Effector memory CD4-positive, alpha-beta T cell (primary cell): ENCODE results near the gene ELK4.

Experiments
- DNase-seq, 3 donors: peaks; one replicate each; pipeline ENCODE4 v3.0.0-alpha.2; 2020
- H3K27ac ChIP-seq: 2 replicates; pipeline ENCODE4 v1.7.0; 2013; ENCODE audit warnings: mild to moderate bottlenecking, low read length, moderate library complexity; ENCODE audit not compliant: insufficient read depth, poor library complexity, severe bottlenecking
- H3K27me3 ChIP-seq: replicated peaks from 2 replicates; pipeline ENCODE4 v1.7.0; 2013; ENCODE audit warnings: mild to moderate bottlenecking, low read length; ENCODE audit not compliant: insufficient read depth, control insufficient read depth, poor library complexity, severe bottlenecking
- H3K36me3 ChIP-seq: 2 replicates; pipeline ENCODE4 v1.7.0; 2013; ENCODE audit warnings: mild to moderate bottlenecking, low read length, moderate library complexity; ENCODE audit not compliant: control insufficient read depth, insufficient read depth
- H3K4me1 ChIP-seq: 2 replicates; pipeline ENCODE4 v1.7.0; 2013; ENCODE audit warnings: low read length, mild to moderate bottlenecking; ENCODE audit not compliant: control insufficient read depth, insufficient read depth, poor library complexity, severe bottlenecking
- H3K4me3 ChIP-seq: 2 replicates; pipeline ENCODE4 v1.7.0; 2013; ENCODE audit warnings: low read length, low read depth, mild to moderate bottlenecking; ENCODE audit not compliant: insufficient read depth, poor library complexity, severe bottlenecking
- H3K9me3 ChIP-seq: 2 replicates; pipeline ENCODE4 v1.7.0; 2013; ENCODE audit warnings: mild to moderate bottlenecking, low read length, moderate library complexity; ENCODE audit not compliant: control insufficient read depth

Gene ELK4

GRCh38 chr1:205591522-205592351 lies 40.1 kb downstream of the ELK4 start:
- peak; percentile 70 to 78 (median 76) for DNase-seq
- H3K27ac ChIP-seq = peak overlapping the region; percentile 12
- peak overlapping the region; percentile 51 for H3K4me3 ChIP-seq
- H3K9me3 ChIP-seq = no peaks in the 10 kb centered on the region
- peaks cover 4% of the 10 kb centered on the region for H3K4me1 ChIP-seq
- no peaks in the 10 kb centered on the region for H3K27me3 ChIP-seq
- no peaks in the 10 kb centered on the region for H3K36me3 ChIP-seq

GRCh38 chr1:205590777-205591513 lies 40.9 kb downstream of the ELK4 start:
- H3K4me1 ChIP-seq = peaks cover 4% of the 10 kb centered on the region
- DNase-seq = no peak

GRCh38 chr1:205590457-205590768 lies 41.4 kb downstream of the ELK4 start:
- no peak overlapping the region for H3K4me3 ChIP-seq
- no peaks in the 10 kb centered on the region for H3K9me3 ChIP-seq
- H3K27ac ChIP-seq = no peak overlapping the region
- no peak for DNase-seq
- no peaks in the 10 kb centered on the region for H3K36me3 ChIP-seq
- H3K27me3 ChIP-seq = no peaks in the 10 kb centered on the region
- peaks cover 4% of the 10 kb centered on the region for H3K4me1 ChIP-seq

More at GRCh38 chr1:205590777-205591513, 40.9 kb downstream of the ELK4 start:
- no peak overlapping the region for H3K27ac ChIP-seq
- no peaks in the 10 kb centered on the region for H3K9me3 ChIP-seq
- H3K4me3 ChIP-seq = no peak overlapping the region
- no peaks in the 10 kb centered on the region for H3K27me3 ChIP-seq
- no peaks in the 10 kb centered on the region for H3K36me3 ChIP-seq

- H3K9me3 ChIP-seq = no peaks in the 10 kb centered on the region
- DNase-seq = no peak
- no peak overlapping the region for H3K27ac ChIP-seq
- peaks cover 4% of the 10 kb centered on the region for H3K4me1 ChIP-seq
- no peaks in the 10 kb centered on the region for H3K27me3 ChIP-seq
- H3K4me3 ChIP-seq = no peak overlapping the region
- H3K36me3 ChIP-seq = no peaks in the 10 kb centered on the region
These were observed 42.0 kb downstream of the ELK4 start for GRCh38 chr1:205589618-205590456.

- H3K9me3 ChIP-seq = no peaks in the 10 kb centered on the region
- peaks cover 4% of the 10 kb centered on the region for H3K4me1 ChIP-seq
- no peaks in the 10 kb centered on the region for H3K27me3 ChIP-seq
- no peaks in the 10 kb centered on the region for H3K36me3 ChIP-seq
- no peak for DNase-seq
- H3K27ac ChIP-seq = no peak overlapping the region
- no peak overlapping the region for H3K4me3 ChIP-seq
These were observed 42.8 kb downstream of the ELK4 start for GRCh38 chr1:205589046-205589445.

GRCh38 chr1:205588636-205589035 lies 43.2 kb downstream of the ELK4 start:
- no peak for DNase-seq

GRCh38 chr1:205587581-205587980 lies 44.2 kb downstream of the ELK4 start:
- no peak for DNase-seq
- no peak overlapping the region for H3K4me3 ChIP-seq

More at GRCh38 chr1:205588636-205589035, 43.2 kb downstream of the ELK4 start:
- no peaks in the 10 kb centered on the region for H3K9me3 ChIP-seq
- H3K27me3 ChIP-seq = no peaks in the 10 kb centered on the region
- no peaks in the 10 kb centered on the region for H3K36me3 ChIP-seq
- H3K27ac ChIP-seq = no peak overlapping the region
- H3K4me3 ChIP-seq = no peak overlapping the region
- H3K4me1 ChIP-seq = peaks cover 4% of the 10 kb centered on the region

GRCh38 chr1:205585835-205586785 lies 45.7 kb downstream of the ELK4 start:
- H3K36me3 ChIP-seq = no peaks in the 10 kb centered on the region
- no peaks in the 10 kb centered on the region for H3K9me3 ChIP-seq
- no peak overlapping the region for H3K27ac ChIP-seq
- H3K4me3 ChIP-seq = no peak overlapping the region
- no peak for DNase-seq
- H3K27me3 ChIP-seq = no peaks in the 10 kb centered on the region
- no peaks in the 10 kb centered on the region for H3K4me1 ChIP-seq

More at GRCh38 chr1:205587581-205587980, 44.2 kb downstream of the ELK4 start:
- Histone ChIP-seq H3K9me3 (no peaks in the 10 kb centered on the region), H3K27me3 (no peaks in the 10 kb centered on the region), H3K27ac (no peak overlapping the region), H3K36me3 (no peaks in the 10 kb centered on the region), H3K4me1 (peaks cover 3% of the 10 kb centered on the region)

- no peak for DNase-seq
- Histone ChIP-seq H3K27ac (no peak overlapping the region), H3K36me3 (no peaks in the 10 kb centered on the region), H3K4me3 (no peak overlapping the region), H3K4me1 (no peaks in the 10 kb centered on the region), H3K9me3 (no peaks in the 10 kb centered on the region), H3K27me3 (no peaks in the 10 kb centered on the region)
These were observed 46.5 kb downstream of the ELK4 start for GRCh38 chr1:205585169-205585834.
